SK-N-SH treated with all-trans-retinoic acid at 6 μM for 48 hours (cell line): ENCODE measurements around the gene LRMDA.

Source experiments
- ATAC-seq: fragments of 200-7000 bp; cut with Tn5 transposase; 3 replicates; pipeline ENCODE4 v1.9.1; 2020; ENCODE audit warnings: mild to moderate bottlenecking, moderate library complexity
- ARNTL ChIP-seq: fragments of 450-650 bp; formaldehyde crosslinking; IDR thresholded peaks from 2 replicates; pipeline ENCODE4 v1.5.0; 2020; ENCODE audit warnings: low read depth, mild to moderate bottlenecking, moderate library complexity, borderline replicate concordance
- BACH2 ChIP-seq: fragments of 250-450 bp; sonication (Bioruptor Pico); IDR thresholded peaks from 2 replicates; pipeline ENCODE4 v1.9.0; 2021; ENCODE audit warnings: mild to moderate bottlenecking, borderline replicate concordance
- CREB5 ChIP-seq: fragments of 250-450 bp; sonication (Bioruptor Pico); IDR thresholded peaks from 2 replicates; pipeline ENCODE4 v1.5.1; 2020; ENCODE audit warnings: low read depth, mild to moderate bottlenecking, moderate library complexity
- CSDC2 ChIP-seq: fragments of 250-450 bp; sonication (Bioruptor Pico); IDR thresholded peaks from 2 replicates; pipeline ENCODE4 v1.5.0; 2020; ENCODE audit warnings: mild to moderate bottlenecking, moderate library complexity
- CSRNP3 ChIP-seq: fragments of 250-450 bp; sonication (Bioruptor Pico); IDR thresholded peaks from 2 replicates; pipeline ENCODE4 v1.5.1; 2021; ENCODE audit warnings: mild to moderate bottlenecking, moderate library complexity
- ESRRG ChIP-seq: fragments of 250-450 bp; sonication (Bioruptor Pico); IDR thresholded peaks from 2 replicates; pipeline ENCODE4 v1.6.1; 2021; ENCODE audit warnings: mild to moderate bottlenecking
- GLIS3 ChIP-seq: fragments of 250-450 bp; sonication (Bioruptor Pico); IDR thresholded peaks from 2 replicates; pipeline ENCODE4 v1.5.0; 2020; ENCODE audit warnings: mild to moderate bottlenecking, moderate library complexity
- ISL1 ChIP-seq: fragments of 250-450 bp; sonication (Bioruptor Pico); IDR thresholded peaks from 2 replicates; pipeline ENCODE4 v2.1.2; 2022; ENCODE audit warnings: mild to moderate bottlenecking, moderate library complexity
- OSR1 ChIP-seq: fragments of 250-450 bp; sonication (Bioruptor Pico); IDR thresholded peaks from 2 replicates; pipeline ENCODE4 v1.8.0; 2022; ENCODE audit warnings: moderate library complexity, mild to moderate bottlenecking, inconsistent platforms
- PATZ1 ChIP-seq: fragments of 250-450 bp; sonication (Bioruptor Pico); IDR thresholded peaks from 2 replicates; pipeline ENCODE4 v1.8.0; 2020; ENCODE audit warnings: mild to moderate bottlenecking, moderate library complexity, borderline replicate concordance
- PPARA ChIP-seq: fragments of 250-450 bp; sonication (Bioruptor Pico); IDR thresholded peaks from 2 replicates; pipeline ENCODE4 v1.5.0; 2020; ENCODE audit warnings: mild to moderate bottlenecking, borderline replicate concordance
- RARB ChIP-seq: fragments of 250-450 bp; sonication (Bioruptor Pico); IDR thresholded peaks from 2 replicates; pipeline ENCODE4 v1.8.0; 2021; ENCODE audit warnings: mild to moderate bottlenecking, moderate library complexity
- SNAI2 ChIP-seq: fragments of 250-450 bp; sonication (Bioruptor Pico); IDR thresholded peaks from 2 replicates; pipeline ENCODE4 v1.5.0; 2020; ENCODE audit warnings: mild to moderate bottlenecking, moderate library complexity
- TCF4 ChIP-seq: fragments of 250-450 bp; sonication (Bioruptor Pico); IDR thresholded peaks from 2 replicates; pipeline ENCODE4 v1.8.0; 2021; ENCODE audit warnings: mild to moderate bottlenecking, moderate library complexity, borderline replicate concordance
- TOX ChIP-seq: fragments of 250-450 bp; sonication (Bioruptor Pico); IDR thresholded peaks from 2 replicates; pipeline ENCODE4 v1.8.0; 2021; ENCODE audit warnings: mild to moderate bottlenecking, moderate library complexity, borderline replicate concordance
- TSHZ2 ChIP-seq: fragments of 250-450 bp; sonication (Bioruptor Pico); IDR thresholded peaks from 2 replicates; pipeline ENCODE4 v1.5.0; 2020; ENCODE audit warnings: mild to moderate bottlenecking, moderate library complexity
- ZC3H10 ChIP-seq: fragments of 250-450 bp; sonication (Bioruptor Pico); IDR thresholded peaks from 2 replicates; pipeline ENCODE4 v1.5.1; 2021; ENCODE audit warnings: mild to moderate bottlenecking, moderate library complexity
- ZFP3 ChIP-seq: fragments of 250-450 bp; sonication (Bioruptor Pico); IDR thresholded peaks from 2 replicates; pipeline ENCODE4 v1.5.0; 2020; ENCODE audit warnings: mild to moderate bottlenecking, moderate library complexity
- ZFP30 ChIP-seq: fragments of 450-650 bp; formaldehyde crosslinking; IDR thresholded peaks from 2 replicates; pipeline ENCODE4 v1.5.0; 2022; ENCODE audit warnings: mild to moderate bottlenecking, moderate library complexity
- ZNF565 ChIP-seq: fragments of 450-650 bp; formaldehyde crosslinking; conservative IDR thresholded peaks from 2 replicates; pipeline ENCODE4 v1.5.0; 2020; ENCODE audit warnings: low read depth, mild to moderate bottlenecking, moderate library complexity
- ZNF70 ChIP-seq: fragments of 450-650 bp; formaldehyde crosslinking; IDR thresholded peaks from 2 replicates; pipeline ENCODE4 v1.5.0; 2020; ENCODE audit warnings: mild to moderate bottlenecking, moderate library complexity
- ZNF8 ChIP-seq: fragments of 450-650 bp; formaldehyde crosslinking; IDR thresholded peaks from 2 replicates; pipeline ENCODE4 v1.5.0; 2020; ENCODE audit warnings: mild to moderate bottlenecking, moderate library complexity

LRMDA gene

GRCh38 chr10:75598998-75599397, 167.6 kb downstream of the LRMDA start:
- no peak for ATAC-seq
- no peak for TF ChIP-seq ZNF565
- TF ChIP-seq RARB (CRISPR knock-in tag): no peak
- no peak for TF ChIP-seq ZFP30 (CRISPR knock-in tag)
- TF ChIP-seq TOX (CRISPR knock-in tag): no peak
- TF ChIP-seq TCF4: no peak
- no peak for TF ChIP-seq GLIS3 (CRISPR knock-in tag)
- TF ChIP-seq ZNF70 (CRISPR knock-in tag): no peak
- TF ChIP-seq ZC3H10 (CRISPR knock-in tag): no peak
- TF ChIP-seq ARNTL (CRISPR knock-in tag): no peak
- no peak for TF ChIP-seq ZFP3
- no peak for TF ChIP-seq PPARA (CRISPR knock-in tag)
- TF ChIP-seq CREB5: no peak
- no peak for TF ChIP-seq CSDC2 (CRISPR knock-in tag)
- TF ChIP-seq ESRRG: no peak
- TF ChIP-seq PATZ1 (CRISPR knock-in tag): no peak
- no peak for TF ChIP-seq ISL1 (CRISPR knock-in tag)
- TF ChIP-seq BACH2 (CRISPR knock-in tag): no peak
- TF ChIP-seq OSR1 (CRISPR knock-in tag): no peak
- no peak for TF ChIP-seq CSRNP3

GRCh38 chr10:75599875-75600648, 168.6 kb downstream of the LRMDA start:
- TF ChIP-seq ZNF8 (CRISPR knock-in tag) (no peak), ZFP3 (no peak), RARB (CRISPR knock-in tag) (no peak), ESRRG (no peak), BACH2 (CRISPR knock-in tag) (no peak)
- no peak for ATAC-seq

- no peak for ATAC-seq
- no peak for TF ChIP-seq PATZ1 (CRISPR knock-in tag)
Observed at GRCh38 chr10:75600833-75601232, 169.4 kb downstream of the LRMDA start.

GRCh38 chr10:75602341-75602740, 170.9 kb downstream of the LRMDA start:
- TF ChIP-seq TSHZ2 (CRISPR knock-in tag) (no peak), BACH2 (CRISPR knock-in tag) (no peak), TOX (CRISPR knock-in tag) (no peak), CREB5 (no peak), ZNF565 (no peak), SNAI2 (CRISPR knock-in tag) (no peak), TCF4 (no peak), ARNTL (CRISPR knock-in tag) (no peak), ESRRG (no peak), RARB (CRISPR knock-in tag) (no peak), CSDC2 (CRISPR knock-in tag) (no peak)
- no peak for ATAC-seq
